NCI-H2171 treated with DMSO at 0.1 percent for 48 hours (cell line): ENCODE results near the gene FTSJ1.
A peak's percentile ranks its signal among the peaks of the same experiment; 100 is the strongest.
"Not testable (repeated sequence)": the region's sequence is repeated elsewhere in the genome, so short reads cannot be mapped to it uniquely, and the experiment has no call there.

Source experiments
- DNase-seq: peaks from one replicate; lab custom pipeline; 2025; lab: John Stamatoyannopoulos, UW

The FTSJ1 gene

GRCh38 chrX:48497871-48498270 lies 21.9 kb downstream of the FTSJ1 start:
- no peak for DNase-seq

DNA sequence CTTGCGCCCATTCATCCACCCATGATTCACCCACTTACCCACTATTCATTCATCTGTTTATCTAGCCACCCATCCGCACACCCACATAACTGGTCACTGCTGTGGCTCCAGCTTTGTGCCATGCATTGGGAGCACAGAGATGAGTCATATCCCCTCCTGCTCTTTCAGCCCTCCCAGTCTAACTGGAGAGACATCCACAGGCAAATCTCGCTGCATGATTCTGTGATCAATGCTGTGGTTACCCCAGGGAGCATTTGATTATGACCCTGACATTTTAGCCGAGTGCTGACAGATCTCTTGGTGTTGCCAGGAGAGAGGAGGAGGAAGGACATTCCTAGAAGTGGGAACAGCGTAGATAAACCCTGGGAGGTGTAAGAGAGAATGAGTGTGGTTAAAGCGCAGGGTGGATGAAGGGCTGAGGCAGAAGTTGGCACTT lies 22.4 kb downstream of the FTSJ1 start:
- DNase-seq: no peak

GRCh38 chrX:48504261-48504660 lies 28.3 kb downstream of the FTSJ1 start:
- no peak for DNase-seq

- no peak for DNase-seq
Observed at GRCh38 chrX:48505481-48505880, 29.5 kb downstream of the FTSJ1 start.

GRCh38 chrX:48507246-48507645 lies 31.2 kb downstream of the FTSJ1 start:
- no peak for DNase-seq

DNA sequence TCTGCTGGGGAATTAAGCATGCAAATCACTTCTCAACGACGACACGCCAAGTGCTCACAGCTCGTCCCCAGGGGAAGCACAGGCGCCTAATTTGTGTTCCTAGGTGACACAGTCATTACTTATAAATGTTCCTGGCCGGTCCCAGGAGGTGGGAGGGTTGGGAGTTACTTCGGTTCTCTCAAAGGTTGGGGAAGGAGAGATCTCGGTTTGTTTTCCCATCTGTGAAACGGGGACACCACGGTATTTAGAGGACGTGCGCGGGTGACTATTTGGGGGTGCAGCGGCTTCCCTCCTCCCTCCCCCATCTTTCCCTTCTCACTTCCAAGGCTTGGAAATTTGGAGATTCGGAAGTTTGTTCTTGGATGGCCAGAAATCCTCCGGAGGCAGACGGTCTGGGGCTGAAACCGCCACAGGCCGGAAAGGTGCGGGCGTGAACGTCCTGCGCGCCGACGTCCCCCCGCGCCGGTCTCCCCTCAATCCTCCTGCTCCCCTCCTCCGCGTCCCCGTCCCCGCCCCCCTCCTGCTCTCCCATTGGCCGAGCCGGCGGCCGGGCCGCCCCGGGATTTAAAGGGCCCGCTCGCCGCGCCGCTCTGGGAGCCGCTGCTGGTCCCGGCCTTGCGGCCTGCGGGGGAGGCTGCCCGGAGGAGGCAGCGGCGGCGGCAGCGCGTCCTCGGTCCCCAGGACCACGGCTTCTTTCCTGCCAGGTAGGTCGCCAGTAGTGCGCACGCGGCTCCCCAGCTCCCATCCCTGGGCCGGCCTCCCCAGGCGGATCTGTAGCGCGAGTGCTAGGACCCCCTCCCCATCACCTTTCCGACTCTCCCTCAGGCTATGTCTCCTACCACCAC lies 32.6 kb downstream of the FTSJ1 start, which contains the start of gene PORCN:
TSS of gene PORCN (plus strand) at position 593 of the 845 bp plus-strand sequence. CDS start 829 bp downstream, outside the sequence.
- DNase-seq: peak; percentile 38

GRCh38 chrX:48509245-48509590 lies 33.2 kb downstream of the FTSJ1 start:
- DNase-seq: no peak

DNA sequence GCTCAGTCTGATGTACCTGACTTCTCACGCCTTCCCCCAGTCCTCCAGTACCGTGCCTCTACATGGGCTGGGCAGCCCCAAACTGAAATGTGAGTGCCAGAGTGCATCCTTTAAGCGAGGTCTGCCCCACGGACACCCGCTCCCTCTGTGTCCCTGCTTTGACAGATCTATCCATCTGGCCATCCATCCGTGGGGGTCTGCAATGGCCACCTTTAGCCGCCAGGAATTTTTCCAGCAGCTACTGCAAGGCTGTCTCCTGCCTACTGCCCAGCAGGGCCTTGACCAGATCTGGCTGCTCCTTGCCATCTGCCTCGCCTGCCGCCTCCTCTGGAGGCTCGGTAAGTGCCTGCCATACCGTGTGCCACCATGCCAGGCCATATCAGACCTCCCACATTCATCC lies 33.6 kb downstream of the FTSJ1 start:
- no peak for DNase-seq

- no peak for DNase-seq
Observed at GRCh38 chrX:48511560-48511959, 35.6 kb downstream of the FTSJ1 start.

- no peak for DNase-seq
Observed at GRCh38 chrX:48512371-48512935, 36.5 kb downstream of the FTSJ1 start.

GRCh38 chrX:48513670-48514069 lies 37.7 kb downstream of the FTSJ1 start:
- DNase-seq: no peak

- no peak for DNase-seq
Observed at GRCh38 chrX:48514126-48514806, 38.3 kb downstream of the FTSJ1 start.

DNA sequence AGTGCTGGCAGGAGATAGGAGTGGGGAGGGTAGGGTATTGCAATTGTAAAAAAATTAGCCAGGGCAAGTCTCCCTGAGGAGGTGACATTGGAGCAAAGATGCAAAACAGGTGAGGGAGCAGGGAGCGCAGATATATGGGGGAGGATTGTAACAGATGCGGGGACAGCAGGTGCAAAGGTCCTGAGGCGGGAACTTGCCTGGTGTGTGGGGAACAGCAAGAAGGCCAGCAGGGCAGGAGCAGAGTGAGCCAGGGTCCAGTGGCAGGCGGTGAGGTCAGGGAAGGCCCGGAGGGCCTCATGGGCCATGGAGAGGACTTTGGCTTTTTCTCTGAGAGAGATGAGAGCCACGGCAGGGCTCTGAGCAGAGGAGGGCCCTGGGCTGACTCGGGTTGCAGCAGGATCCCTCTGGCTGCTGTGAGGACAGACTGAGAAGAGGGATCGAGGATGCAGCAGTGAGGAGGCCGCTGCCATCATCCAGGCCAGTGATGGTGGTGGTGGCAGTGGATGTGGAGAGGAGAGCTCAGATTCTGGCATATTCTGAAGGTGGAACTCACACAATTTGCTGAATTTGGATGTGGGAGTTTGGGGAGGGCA lies 39.0 kb downstream of the FTSJ1 start:
- no peak for DNase-seq

DNA sequence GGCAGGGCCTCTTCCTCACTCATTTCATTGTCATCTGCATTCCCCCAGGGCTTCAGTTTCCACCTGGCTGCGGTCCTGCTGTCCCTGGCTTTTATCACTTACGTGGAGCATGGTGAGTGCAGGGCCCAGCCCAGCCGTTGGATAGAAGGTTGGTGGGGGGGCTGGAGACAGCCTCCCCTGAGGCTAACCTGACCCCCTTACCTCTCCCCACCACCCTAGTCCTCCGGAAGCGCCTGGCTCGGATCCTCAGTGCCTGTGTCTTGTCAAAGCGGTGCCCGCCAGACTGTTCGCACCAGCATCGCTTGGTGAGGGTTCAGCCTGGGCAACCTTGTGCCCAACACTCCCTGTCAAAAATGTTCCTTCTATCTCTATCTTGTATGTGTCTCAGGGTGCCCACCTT lies 39.8 kb downstream of the FTSJ1 start:
- no peak for DNase-seq

GRCh38 chrX:48516285-48516684 lies 40.3 kb downstream of the FTSJ1 start:
- no peak for DNase-seq

GRCh38 chrX:48516987-48517386 lies 41.0 kb downstream of the FTSJ1 start:
- no peak for DNase-seq

- not testable (repeated sequence) for DNase-seq
Observed at GRCh38 chrX:48519481-48519880, 43.5 kb downstream of the FTSJ1 start.

GRCh38 chrX:48520455-48520854 lies 44.5 kb downstream of the FTSJ1 start:
- no peak for DNase-seq

DNA sequence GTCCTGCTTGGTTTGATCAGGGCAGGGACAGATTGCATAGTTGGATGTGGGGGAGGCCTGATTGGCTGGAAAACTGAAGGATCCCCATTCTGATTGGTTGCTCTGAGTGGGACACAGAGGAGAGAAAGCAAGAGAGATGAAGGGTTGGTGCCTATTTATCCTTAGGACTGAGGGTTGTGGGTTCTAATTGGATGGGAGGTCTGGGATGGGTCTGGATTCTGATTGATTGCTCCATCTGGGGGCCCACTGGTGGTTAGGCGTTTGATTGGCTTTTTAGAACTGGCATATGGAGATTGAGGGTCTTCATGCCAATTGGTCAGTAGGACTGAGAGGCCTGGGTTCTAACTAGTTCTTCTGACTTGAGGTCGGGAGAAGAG lies 45.0 kb downstream of the FTSJ1 start:
- peak; percentile 58 for DNase-seq

DNA sequence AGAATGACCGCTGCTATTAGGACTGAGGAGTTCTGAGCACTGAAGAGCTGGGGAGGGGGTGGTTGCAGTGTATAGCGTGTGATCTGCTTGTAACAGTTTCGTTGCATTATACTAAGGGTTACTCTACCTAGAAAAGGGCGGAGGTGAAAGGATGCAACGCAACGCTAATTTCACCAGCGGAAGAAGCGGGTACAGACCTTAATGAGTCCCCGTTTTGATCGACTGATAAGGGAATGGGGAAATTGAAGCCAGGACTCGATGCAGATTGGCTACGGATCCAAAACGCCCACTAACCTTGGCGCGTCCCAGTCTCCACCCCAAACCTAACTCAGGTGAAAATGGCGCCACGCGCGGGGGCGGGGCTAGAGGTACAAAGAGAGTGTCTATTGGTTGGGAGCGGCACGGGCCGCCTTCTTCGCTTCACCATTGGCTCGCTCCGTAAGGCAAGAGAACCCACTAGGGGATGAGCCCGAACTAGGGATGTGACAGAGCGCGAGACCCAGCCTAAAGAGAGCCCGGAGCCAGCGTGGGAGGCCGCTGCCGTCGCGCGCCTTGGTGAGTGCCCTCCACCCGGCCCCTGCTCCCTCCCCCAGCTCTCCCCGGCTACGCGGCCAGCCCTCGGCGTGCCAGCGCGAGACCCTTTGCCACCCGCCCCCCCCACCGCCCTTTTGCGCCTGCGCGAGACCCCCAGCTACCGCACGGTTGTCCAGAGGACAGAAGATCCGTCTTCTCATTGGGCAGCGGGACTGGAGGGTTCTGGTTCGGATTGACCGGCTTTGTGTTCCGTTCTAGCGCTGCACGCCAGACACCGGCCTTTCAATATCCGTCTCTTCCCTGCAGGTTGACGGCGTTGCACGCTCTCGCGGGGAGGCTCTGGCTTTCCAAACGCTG lies 45.6 kb downstream of the FTSJ1 start, which contains the start of gene EBP:
TSS of gene EBP (plus strand) at position 456 of the 891 bp plus-strand sequence. CDS start 1,964 bp downstream, outside the sequence.
- peak; percentile 95 for DNase-seq

DNA sequence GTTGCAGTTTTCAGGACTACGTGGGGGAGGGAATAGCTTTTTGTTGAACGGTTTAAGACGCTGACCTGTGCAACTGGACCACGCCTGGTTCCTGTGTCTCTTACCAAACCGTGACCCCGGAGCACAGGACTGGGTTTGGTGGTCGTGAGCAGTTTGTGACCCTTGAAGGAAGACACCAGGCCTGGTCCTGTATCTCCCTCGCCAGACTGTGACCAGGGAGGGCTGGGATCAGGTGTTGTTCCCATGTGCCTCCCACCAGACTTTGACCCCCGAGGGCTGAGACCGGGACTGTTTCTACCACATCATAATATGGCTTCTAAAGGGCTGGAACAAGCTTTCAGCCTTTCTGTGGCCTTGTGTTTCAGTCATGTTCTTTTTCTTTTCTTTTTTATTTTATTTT lies 46.3 kb downstream of the FTSJ1 start:
- no peak for DNase-seq

DNA sequence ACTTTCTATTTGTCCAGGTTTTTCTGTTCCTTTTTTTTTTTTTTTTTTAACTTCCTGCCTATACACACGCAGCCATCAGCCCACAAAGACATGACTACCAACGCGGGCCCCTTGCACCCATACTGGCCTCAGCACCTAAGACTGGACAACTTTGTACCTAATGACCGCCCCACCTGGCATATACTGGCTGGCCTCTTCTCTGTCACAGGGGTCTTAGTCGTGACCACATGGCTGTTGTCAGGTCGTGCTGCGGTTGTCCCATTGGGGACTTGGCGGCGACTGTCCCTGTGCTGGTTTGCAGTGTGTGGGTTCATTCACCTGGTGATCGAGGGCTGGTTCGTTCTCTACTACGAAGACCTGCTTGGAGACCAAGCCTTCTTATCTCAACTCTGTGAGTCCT lies 47.7 kb downstream of the FTSJ1 start:
- DNase-seq: no peak
